PFSK-1 (cell line): ENCODE data around the gene VPS37C.

Source experiments
- FOXP2 ChIP-seq: optimal IDR thresholded peaks from 2 replicates; pipeline ENCODE3; 2011; ENCODE audit warnings: borderline replicate concordance, control low read depth, inconsistent platforms; ENCODE audit not compliant: insufficient read depth; ENCODE audit errors: extremely low read length, extremely low read depth
- POLR2AphosphoS5 ChIP-seq: IDR thresholded peaks from 2 replicates; pipeline ENCODE4 v1.6.1; 2012; ENCODE audit warnings: low read depth, mild to moderate bottlenecking, control low read depth, low read length, moderate library complexity
- REST ChIP-seq, 2 experiments: IDR thresholded peaks; 2 replicates each; pipeline versions ENCODE4 v1.6.1 to v1.8.0; 2011 to 2012; ENCODE audit warnings: low read depth in 2 of 2, low read length in 2 of 2, control low read depth in 1 of 2, inconsistent platforms in 1 of 2, mild to moderate bottlenecking in 1 of 2, moderate library complexity in 1 of 2; ENCODE audit not compliant: insufficient read depth in 1 of 2
- SIN3A ChIP-seq: IDR thresholded peaks from 2 replicates; pipeline ENCODE4 v1.6.1; 2012; ENCODE audit warnings: mild to moderate bottlenecking, low read length, moderate library complexity, borderline replicate concordance; ENCODE audit not compliant: insufficient read depth
- TAF1 ChIP-seq: IDR thresholded peaks from 2 replicates; pipeline ENCODE4 v1.6.1; 2012; ENCODE audit warnings: low read length, control low read depth, borderline replicate concordance; ENCODE audit not compliant: insufficient read depth

GRCh38 chr11:61121917-61122316, 39.3 kb downstream of the VPS37C start:
- TF ChIP-seq POLR2AphosphoS5 (no peak), SIN3A (no peak), REST (IDR thresholded peaks at IDR 0.05; ENCODE audit: insufficient read depth in 1 of 2, low read depth in 2 of 2, low read length in 2 of 2) (no peak), TAF1 (no peak), FOXP2 (no peak)
